GM19240 (cell line): ENCODE data around the gene EBI3.
"Not testable (repeated sequence)": the region's sequence is repeated elsewhere in the genome, so short reads cannot be mapped to it uniquely, and the experiment has no call there.

Experiments
- DNase-seq: peaks from one replicate; pipeline ENCODE4 v3.0.0; 2011; ENCODE audit warnings: low spot score; ENCODE audit not compliant: insufficient read length

EBI3 gene

GRCh38 chr19:4229179-4229931, at the start of gene EBI3:
TSS of gene EBI3 (plus strand) at chr19:4229523. CDS start at chr19:4229551, 28 bp downstream.
- DNase-seq, result peak; percentile 62

GRCh38 chr19:4181053-4181508, 48.2 kb upstream of the EBI3 start:
- DNase-seq, result no peak

- peak; percentile 98 for DNase-seq
Measured at GRCh38 chr19:4182084-4182810, 47.1 kb upstream of the EBI3 start, which contains the start of the genes ANKRD24 and SIRT6. TSS of gene ANKRD24 (plus strand) at chr19:4182689. CDS start at chr19:4186426, 3,737 bp downstream. TSS of gene SIRT6 (minus strand) at chr19:4182563. CDS start at chr19:4182539, 24 bp downstream.

GRCh38 chr19:4183967-4184717, 45.2 kb upstream of the EBI3 start:
- no peak for DNase-seq

- DNase-seq, result no peak
Measured at GRCh38 chr19:4184718-4185352, 44.5 kb upstream of the EBI3 start.

DNA sequence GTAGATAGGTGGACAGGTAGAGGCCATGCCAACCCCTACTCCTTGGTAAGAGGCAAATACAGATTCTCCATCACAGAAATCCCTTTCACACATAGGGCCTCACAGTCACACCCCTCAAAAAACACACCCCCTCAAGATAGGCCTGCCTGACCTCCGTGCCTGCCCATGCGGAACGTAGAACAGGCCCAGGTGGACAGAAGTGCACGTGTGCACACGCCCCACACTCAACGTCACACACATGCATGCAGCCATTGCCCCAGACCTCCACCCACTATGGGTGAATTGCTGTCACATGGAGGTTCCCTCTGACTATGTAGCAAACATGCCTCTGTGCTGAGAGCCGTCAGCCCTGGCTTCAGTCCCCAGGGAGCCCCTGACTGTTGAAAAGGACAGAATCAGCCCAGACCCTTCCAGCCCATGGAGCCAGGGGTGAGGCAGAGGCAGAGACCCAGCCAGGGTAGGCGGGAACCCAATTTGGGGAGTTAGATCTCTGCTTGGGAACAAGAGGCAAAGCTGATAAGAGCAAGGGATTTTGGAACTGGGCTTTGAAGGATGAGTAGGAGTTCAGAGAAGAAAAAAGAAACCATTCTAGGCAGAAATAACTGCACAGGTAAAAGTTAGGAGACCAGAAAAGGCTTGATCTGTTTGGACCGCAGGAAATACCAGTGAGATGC, 43.8 kb upstream of the EBI3 start:
- DNase-seq, result no peak

DNA sequence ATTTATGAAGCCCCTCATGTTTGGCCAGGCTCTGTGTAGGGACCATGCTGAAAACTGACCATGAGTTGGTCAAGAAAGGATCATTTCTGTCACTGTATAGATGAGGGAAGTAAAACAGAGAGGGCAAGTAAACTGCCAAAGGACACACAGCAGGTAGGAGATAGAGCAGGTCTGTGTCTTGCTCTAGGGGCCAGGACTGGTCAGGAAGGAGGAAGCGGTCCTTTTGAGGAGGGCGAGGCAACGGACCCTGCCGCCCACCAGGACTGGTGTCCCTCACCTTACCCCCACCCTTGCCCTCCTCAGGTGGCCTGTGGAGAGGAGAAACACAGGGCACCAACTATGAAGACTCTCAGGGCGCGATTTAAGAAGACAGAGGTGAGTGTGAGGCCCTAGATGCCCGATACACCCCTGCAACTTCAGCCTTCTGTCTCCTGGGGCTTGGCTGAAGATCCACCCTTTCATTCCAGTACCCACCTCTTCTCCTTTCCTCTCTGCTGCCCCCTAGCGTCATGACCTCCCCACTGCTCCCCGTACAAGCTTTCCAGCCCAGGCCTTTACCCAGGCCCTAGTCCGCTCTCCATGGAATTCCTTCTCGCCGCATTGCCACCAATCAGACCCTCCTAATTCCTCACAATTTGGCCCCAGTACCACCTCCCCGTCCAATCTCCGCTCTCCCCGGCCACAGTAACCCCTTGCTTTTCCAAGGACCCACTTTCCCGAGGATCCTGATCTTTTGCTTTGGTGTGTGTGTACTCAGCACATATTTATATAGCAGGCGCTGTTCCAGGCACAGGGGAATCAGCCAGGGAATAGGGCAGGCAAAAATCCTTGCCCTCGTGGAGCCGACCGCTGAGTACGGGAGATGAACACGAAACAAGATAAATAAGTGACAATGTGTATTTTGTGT, 43.0 kb upstream of the EBI3 start:
- peak; percentile 86 for DNase-seq

DNA sequence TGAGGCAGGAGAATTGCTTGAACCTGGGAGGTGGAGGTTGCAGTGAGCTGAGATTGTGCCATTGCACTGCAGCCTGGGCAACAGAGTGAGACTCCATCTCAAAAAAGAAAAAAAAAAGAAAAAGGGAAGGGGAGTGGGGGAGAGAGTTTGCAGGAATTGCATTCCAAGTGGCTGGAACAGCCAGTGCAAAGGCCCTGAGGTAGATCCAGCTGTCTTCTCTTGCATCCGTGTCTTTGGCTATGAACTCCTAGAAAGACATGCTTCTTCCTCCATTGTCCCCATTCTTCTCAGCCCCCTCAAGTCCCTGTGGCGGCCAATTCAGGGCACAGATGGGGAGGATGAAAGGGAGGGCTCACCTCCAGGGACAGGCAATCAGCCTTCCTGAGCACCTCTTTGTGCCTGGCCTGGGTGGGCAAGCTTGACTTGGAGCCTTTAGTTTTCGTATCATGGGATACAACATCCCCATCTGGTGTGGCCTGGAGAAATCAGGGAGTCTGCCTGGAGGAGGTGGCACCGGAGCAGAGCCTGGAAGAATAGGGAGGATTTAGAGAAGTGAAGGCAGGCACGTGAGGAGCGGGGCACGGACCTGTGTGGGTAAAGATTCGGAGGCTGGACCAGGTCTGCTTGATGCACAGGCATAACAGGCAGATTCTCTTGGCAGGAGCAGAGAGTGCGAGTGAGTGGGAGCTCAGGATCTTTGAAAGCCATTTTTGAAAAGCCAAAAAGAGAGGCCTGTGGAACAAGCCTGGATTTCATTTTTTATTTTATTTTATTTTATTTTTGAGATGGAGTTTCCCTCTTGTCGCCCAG, 41.8 kb upstream of the EBI3 start:
- DNase-seq, result no peak

DNA sequence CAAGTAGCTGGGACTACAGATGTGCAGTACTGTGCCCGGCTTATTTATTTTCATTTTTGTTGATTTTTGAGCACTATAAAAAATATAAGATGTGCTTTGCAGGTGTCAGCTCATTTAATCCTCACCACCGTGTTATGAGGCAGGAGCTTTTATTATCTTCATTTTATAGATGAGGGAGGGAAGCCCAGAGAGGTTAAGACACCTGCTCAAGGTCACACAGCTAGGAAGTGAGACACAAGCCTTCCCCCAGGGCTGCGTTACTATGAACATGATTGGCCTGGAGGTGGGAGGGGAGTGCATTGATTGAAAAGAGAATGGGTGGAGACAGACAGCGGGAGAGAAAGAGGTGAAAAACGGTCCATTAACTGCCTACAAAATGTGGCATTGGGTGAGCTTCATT, 39.7 kb upstream of the EBI3 start:
- no peak for DNase-seq

DNA sequence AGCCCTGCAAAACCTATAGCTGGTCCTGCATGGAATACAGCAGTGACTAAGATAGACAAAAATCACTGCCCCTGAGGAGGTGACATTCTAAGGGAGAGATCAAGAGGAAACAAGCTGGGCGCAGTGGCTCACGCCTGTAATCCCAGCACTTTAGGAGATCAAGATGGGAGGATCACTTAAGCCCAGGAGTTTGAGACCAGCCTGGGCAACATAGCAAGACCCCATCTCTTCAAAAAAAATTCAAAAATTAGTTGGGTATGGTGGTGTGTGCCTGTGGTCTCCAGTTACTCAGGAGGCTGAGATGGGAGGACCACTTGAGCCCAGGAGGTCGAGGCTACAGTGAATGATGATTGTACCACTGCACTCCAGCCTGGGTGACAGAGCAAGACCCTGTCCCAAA, 36.8 kb upstream of the EBI3 start:
- DNase-seq, result not testable (repeated sequence)

- no peak for DNase-seq
Measured at GRCh38 chr19:4194353-4194752, 35.0 kb upstream of the EBI3 start.

DNA sequence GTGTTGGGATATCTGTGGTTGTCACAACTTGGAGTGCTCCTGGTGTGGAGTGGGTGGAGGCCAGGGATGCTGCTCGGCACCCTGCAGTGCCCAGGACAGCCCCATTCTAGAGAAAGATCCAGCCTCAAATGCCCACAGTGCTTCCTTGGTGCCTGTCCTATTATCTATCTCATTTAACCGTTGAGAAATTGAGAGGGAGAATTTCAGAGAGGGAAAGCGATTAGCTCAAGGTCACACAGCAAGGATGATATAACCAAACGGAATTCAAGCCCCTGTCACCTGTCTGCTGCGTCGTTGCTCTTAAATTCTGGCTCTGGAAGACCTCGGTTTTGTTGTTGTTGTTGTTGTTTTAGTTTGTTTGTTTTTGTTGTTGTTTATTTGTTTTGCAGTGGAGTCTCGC, 33.3 kb upstream of the EBI3 start:
- DNase-seq, result no peak

- DNase-seq, result no peak
Measured at GRCh38 chr19:4196587-4197148, 32.7 kb upstream of the EBI3 start.

GRCh38 chr19:4197228-4197624, 32.1 kb upstream of the EBI3 start:
- no peak for DNase-seq

- DNase-seq, result no peak
Measured at GRCh38 chr19:4197625-4198466, 31.5 kb upstream of the EBI3 start.

DNA sequence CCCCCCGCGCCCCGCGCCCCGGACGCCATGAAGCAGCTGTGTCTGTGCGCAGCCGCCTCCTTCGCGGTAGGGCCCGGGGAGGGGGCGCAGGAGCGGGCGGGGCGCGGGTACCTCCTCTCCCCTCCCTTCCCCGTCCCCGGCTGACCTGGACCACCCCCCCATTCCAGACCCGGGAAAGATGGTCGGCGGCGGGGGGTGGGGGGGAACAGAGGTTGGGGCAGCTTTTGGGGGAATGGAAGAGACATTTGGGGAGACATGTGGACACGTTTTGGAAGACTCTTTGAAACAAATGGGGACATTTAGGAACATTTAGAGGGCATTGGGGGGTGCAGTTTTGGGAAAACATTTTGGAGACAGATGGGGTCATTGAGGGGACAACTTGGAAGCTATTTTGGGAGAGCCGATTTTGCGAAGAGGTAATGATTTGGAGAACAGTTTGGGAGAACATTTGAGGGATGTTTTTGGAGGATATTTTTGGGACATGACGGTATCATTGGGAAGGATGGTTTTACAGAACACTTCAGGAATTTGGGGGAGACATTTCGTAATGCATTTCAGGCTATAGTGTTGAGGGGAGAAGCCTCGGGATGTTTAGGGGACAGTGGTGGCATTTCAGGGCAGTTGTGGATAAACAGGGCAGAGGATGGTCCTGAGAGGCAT, 30.7 kb upstream of the EBI3 start:
- DNase-seq, result no peak

DNA sequence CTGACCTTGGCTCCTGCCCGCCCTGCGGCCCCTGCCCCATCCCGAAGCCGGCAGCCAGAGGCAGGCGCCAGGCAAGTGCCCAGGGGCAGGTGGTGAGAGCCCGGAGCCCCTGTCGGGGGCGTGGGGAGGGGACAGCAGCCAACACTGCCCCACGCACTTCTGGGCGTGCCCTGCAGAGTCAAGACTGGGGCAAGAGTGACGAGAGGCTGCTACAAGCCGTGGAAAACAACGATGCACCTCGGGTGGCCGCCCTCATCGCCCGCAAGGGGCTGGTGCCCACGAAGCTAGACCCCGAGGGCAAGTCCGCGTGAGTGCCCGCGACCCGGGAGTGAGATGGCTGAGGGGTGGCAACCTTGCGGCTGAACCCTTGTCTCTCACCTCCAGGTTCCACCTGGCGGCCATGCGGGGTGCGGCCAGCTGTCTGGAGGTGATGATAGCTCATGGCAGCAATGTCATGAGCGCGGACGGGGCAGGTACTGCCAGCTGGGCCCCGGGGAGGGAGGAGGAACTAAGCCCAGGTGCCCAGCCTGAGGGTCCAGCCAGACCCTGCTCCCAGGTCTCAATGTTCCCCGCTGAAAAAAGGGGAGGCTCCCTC, 29.5 kb upstream of the EBI3 start:
- no peak for DNase-seq
